Breast epithelium (tissue), 3 donors: ENCODE measurements around the gene CFAP107.

Source experiments
- POLR2A ChIP-seq: fragments of 450-650 bp; IDR thresholded peaks from one replicate; pipeline ENCODE4 v1.6.1; 2016; ENCODE audit warnings: antibody characterized with exemption, mild to moderate bottlenecking, moderate library complexity
- POLR2AphosphoS5 ChIP-seq, 3 donors: sonication (generic); formaldehyde crosslinking; IDR thresholded peaks; one replicate each; pipeline ENCODE4 v1.6.1; 2017; ENCODE audit warnings: antibody characterized with exemption in 3 of 3
- TF ChIP-seq, protein P1 (sequence below), 3 donors: fragments of 450-650 bp; IDR thresholded peaks; one replicate each; pipeline ENCODE4 v1.5.1; 2016 to 2017; ENCODE audit warnings: antibody characterized with exemption in 3 of 3, mild to moderate bottlenecking in 3 of 3, moderate library complexity in 3 of 3

DNA sequence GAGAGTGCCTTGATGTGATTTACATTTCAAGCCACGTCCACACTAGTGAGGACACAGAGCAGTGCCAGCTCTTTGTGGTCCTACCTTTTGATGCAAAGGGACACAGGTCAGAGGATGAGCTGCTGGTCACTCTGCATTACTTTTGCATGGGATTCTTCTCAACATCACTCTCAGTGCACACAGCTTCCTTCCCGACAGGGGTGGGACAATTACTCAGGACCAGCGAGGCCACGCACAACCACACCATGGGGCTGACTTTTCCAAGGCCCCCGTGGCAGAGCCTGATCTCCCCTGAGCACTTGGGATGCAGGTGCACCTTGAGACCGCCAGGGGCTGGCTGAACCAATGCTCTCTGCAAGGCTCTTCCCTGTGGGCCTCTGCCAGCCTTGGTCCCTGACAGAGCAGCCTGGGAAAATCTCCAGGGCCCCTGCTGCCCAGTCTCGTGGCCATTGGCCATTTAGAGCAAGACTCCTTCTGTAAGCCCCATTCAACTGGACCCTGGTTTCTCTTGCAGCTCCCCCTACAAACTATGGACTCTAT, 14.3 kb downstream of the CFAP107 start:
- TF ChIP-seq POLR2A (no peak), POLR2AphosphoS5 (IDR thresholded peaks at IDR 0.05) (no peak)
- TF ChIP-seq, protein P1, sequence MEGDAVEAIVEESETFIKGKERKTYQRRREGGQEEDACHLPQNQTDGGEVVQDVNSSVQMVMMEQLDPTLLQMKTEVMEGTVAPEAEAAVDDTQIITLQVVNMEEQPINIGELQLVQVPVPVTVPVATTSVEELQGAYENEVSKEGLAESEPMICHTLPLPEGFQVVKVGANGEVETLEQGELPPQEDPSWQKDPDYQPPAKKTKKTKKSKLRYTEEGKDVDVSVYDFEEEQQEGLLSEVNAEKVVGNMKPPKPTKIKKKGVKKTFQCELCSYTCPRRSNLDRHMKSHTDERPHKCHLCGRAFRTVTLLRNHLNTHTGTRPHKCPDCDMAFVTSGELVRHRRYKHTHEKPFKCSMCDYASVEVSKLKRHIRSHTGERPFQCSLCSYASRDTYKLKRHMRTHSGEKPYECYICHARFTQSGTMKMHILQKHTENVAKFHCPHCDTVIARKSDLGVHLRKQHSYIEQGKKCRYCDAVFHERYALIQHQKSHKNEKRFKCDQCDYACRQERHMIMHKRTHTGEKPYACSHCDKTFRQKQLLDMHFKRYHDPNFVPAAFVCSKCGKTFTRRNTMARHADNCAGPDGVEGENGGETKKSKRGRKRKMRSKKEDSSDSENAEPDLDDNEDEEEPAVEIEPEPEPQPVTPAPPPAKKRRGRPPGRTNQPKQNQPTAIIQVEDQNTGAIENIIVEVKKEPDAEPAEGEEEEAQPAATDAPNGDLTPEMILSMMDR (IDR thresholded peaks at IDR 0.05) = no peak
